Measurements from ENCODE around the gene C14orf180. TPM values are rescaled to one million over a fixed set of nuclear protein-coding genes. Genes with fewer than 3 reads are reported as not detected.
A peak's percentile ranks its signal among the peaks of the same experiment; 100 is the strongest.

The C14orf180 gene
- total and polyA plus RNA-seq, 2 experiments from 2014 or later: not detected

- in situ Hi-C loops (cut with MboI): no loop called here
- no peaks in the 10 kb centered on the region for H3F3A ChIP-seq (ENCODE audit: insufficient read depth)
- no peaks in the 10 kb centered on the region for H3K9me2 ChIP-seq (ENCODE audit: insufficient read depth)
- H3K27ac ChIP-seq: no peak overlapping the region
- TF ChIP-seq EZH2phosphoT487 (IDR thresholded peaks at IDR 0.05; ENCODE audit: insufficient read depth, low read depth) (no peak), EZH2 (IDR thresholded peaks at IDR 0.05; ENCODE audit: insufficient read depth, poor library complexity, severe bottlenecking) (no peak)
- 55 to 59% methylated on average over 8 to 10 of the region's 10 CpGs for WGBS, 2 experiments (ENCODE audit: low coverage in 1 of 2, low lambda C conversion rate in 2 of 2, missing lambda C conversion rate in 2 of 2)
- H3K9ac ChIP-seq: no peak overlapping the region
- no peaks in the 10 kb centered on the region for H3K79me2 ChIP-seq (ENCODE audit: insufficient read depth)
- H3K4me2 ChIP-seq (ENCODE audit: unreplicated experiment): no peak overlapping the region
- no peaks in the 10 kb centered on the region for H4K20me1 ChIP-seq (ENCODE audit: insufficient read depth)
- H3K9me3 ChIP-seq (ENCODE audit: low read depth): no peaks in the 10 kb centered on the region
- no peaks in the 10 kb centered on the region for H3K4me1 ChIP-seq (ENCODE audit: insufficient read depth)
- no peak overlapping the region for H2AFZ ChIP-seq
- no peaks in the 10 kb centered on the region; the same call in none of the 2 replicates for H3K27me3 ChIP-seq (replicated peaks; ENCODE audit: insufficient read depth)
- no peak for DNase-seq
- H3K4me3 ChIP-seq: no peak overlapping the region
- H3K36me3 ChIP-seq (ENCODE audit: low read depth): no peaks in the 10 kb centered on the region
Measured at GRCh38 chr14:104584557-104584956, 5.0 kb downstream of the C14orf180 start.

DNA sequence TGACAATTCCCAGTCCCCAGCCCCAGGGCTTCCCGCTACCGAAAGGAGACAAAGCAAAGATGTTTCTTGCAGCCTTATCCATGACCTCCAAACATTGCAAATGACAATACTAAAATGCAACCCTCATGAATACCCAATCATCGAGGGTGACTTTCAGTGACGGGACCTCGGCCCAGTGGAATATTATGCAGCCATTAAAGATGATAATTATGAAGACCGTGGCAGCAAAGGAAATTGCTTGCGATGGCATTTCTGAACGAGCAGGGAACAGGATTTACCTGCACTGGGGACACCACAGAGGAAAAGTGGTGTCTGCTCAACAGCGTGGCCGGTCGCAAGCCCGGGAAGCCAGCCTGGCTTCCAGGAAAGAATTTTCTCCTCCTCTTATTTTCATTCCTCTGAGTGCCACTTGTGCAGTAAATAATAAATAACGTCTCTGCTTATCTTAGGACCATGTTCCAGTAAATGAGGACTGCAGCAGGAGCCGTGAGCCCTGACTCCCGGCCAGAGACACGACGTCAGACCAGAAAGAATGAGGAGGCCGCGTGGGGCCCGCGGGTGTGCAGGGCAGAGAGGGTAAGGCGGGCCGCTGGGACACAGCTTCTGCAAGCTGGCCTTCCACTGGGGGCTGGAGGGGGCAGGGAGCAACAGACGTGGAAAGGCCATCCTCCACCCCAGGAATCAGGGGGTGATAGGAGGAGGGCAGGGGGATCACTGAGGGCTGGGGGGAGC, 6.6 kb downstream of the C14orf180 start:
- no peak overlapping the region for H3K27ac ChIP-seq
- no peaks in the 10 kb centered on the region for H3K79me2 ChIP-seq (ENCODE audit: insufficient read depth)
- no peaks in the 10 kb centered on the region for H3K36me3 ChIP-seq (ENCODE audit: low read depth)
- TF ChIP-seq EZH2phosphoT487 (IDR thresholded peaks at IDR 0.05; ENCODE audit: insufficient read depth, low read depth) (no peak), EZH2 (IDR thresholded peaks at IDR 0.05; ENCODE audit: insufficient read depth, poor library complexity, severe bottlenecking) (no peak)
- H3F3A ChIP-seq (ENCODE audit: insufficient read depth): no peaks in the 10 kb centered on the region
- no peak overlapping the region for H3K4me2 ChIP-seq (ENCODE audit: unreplicated experiment)
- H3K9ac ChIP-seq: no peak overlapping the region
- no peaks in the 10 kb centered on the region for H3K4me1 ChIP-seq (ENCODE audit: insufficient read depth)
- no peak overlapping the region for H2AFZ ChIP-seq
- peak; percentile 42 for DNase-seq
- in situ Hi-C loops (cut with MboI): no loop called here
- WGBS, 2 experiments (ENCODE audit: low coverage in 1 of 2, low lambda C conversion rate in 2 of 2, missing lambda C conversion rate in 2 of 2): 33 to 35% methylated on average over 24 of the region's 24 CpGs
- H3K27me3 ChIP-seq (replicated peaks; ENCODE audit: insufficient read depth): no peaks in the 10 kb centered on the region; the same call in none of the 2 replicates
- H4K20me1 ChIP-seq (ENCODE audit: insufficient read depth): no peaks in the 10 kb centered on the region
- H3K4me3 ChIP-seq: no peak overlapping the region
- no peaks in the 10 kb centered on the region for H3K9me3 ChIP-seq (ENCODE audit: low read depth)
- H3K9me2 ChIP-seq (ENCODE audit: insufficient read depth): no peaks in the 10 kb centered on the region

GRCh38 chr14:104586832-104587620, 7.5 kb downstream of the C14orf180 start:
- no peak overlapping the region for H3K27ac ChIP-seq
- no peak overlapping the region for H3K4me3 ChIP-seq
- H3F3A ChIP-seq (ENCODE audit: insufficient read depth): no peaks in the 10 kb centered on the region
- H3K36me3 ChIP-seq (ENCODE audit: low read depth): no peaks in the 10 kb centered on the region
- H3K4me2 ChIP-seq (ENCODE audit: unreplicated experiment): no peak overlapping the region
- no peak overlapping the region for H3K9ac ChIP-seq
- no peak overlapping the region for H2AFZ ChIP-seq
- no peaks in the 10 kb centered on the region for H3K9me2 ChIP-seq (ENCODE audit: insufficient read depth)
- peak; percentile 39 for DNase-seq
- no peaks in the 10 kb centered on the region for H3K9me3 ChIP-seq (ENCODE audit: low read depth)
- H4K20me1 ChIP-seq (ENCODE audit: insufficient read depth): no peaks in the 10 kb centered on the region
- in situ Hi-C loops (cut with MboI): no loop called here
- H3K4me1 ChIP-seq (ENCODE audit: insufficient read depth): no peaks in the 10 kb centered on the region
- WGBS, 2 experiments (ENCODE audit: low coverage in 1 of 2, low lambda C conversion rate in 2 of 2, missing lambda C conversion rate in 2 of 2): 27 to 42% methylated on average over 13 to 19 of the region's 19 CpGs
- no peaks in the 10 kb centered on the region; the same call in none of the 2 replicates for H3K27me3 ChIP-seq (replicated peaks; ENCODE audit: insufficient read depth)
- TF ChIP-seq EZH2phosphoT487 (IDR thresholded peaks at IDR 0.05; ENCODE audit: insufficient read depth, low read depth) (no peak), EZH2 (IDR thresholded peaks at IDR 0.05; ENCODE audit: insufficient read depth, poor library complexity, severe bottlenecking) (no peak)
- H3K79me2 ChIP-seq (ENCODE audit: insufficient read depth): no peaks in the 10 kb centered on the region

DNA sequence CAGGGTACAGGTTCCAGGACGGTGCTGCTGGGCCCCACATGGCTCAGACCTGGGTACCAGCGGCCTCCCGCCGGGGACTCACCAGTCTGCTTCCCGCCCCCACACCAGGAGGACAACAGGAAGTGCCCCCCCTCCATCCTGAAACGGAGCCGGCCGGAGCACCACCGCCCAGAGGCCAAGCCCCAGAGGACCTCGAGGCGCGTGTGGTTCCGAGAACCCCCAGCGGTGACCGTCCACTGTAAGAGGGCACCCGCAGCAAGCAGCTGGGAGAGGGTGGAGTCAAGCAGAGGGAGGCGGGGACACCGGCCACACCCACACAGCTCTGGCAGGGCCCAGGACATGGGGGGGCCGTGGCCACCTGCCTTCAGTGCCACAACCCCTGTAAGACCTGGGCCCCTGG, 8.1 kb downstream of the C14orf180 start:
- no peak overlapping the region for H3K4me2 ChIP-seq (ENCODE audit: unreplicated experiment)
- H3K9ac ChIP-seq: no peak overlapping the region
- in situ Hi-C loops (cut with MboI): no loop called here
- no peak overlapping the region for H3K4me3 ChIP-seq
- no peaks in the 10 kb centered on the region; the same call in none of the 2 replicates for H3K27me3 ChIP-seq (replicated peaks; ENCODE audit: insufficient read depth)
- TF ChIP-seq EZH2phosphoT487 (IDR thresholded peaks at IDR 0.05; ENCODE audit: insufficient read depth, low read depth) (no peak), EZH2 (IDR thresholded peaks at IDR 0.05; ENCODE audit: insufficient read depth, poor library complexity, severe bottlenecking) (no peak)
- WGBS, 2 experiments (ENCODE audit: low coverage in 1 of 2, low lambda C conversion rate in 2 of 2, missing lambda C conversion rate in 2 of 2): 40 to 52% methylated on average over 15 to 19 of the region's 19 CpGs
- H3K79me2 ChIP-seq (ENCODE audit: insufficient read depth): no peaks in the 10 kb centered on the region
- H3K4me1 ChIP-seq (ENCODE audit: insufficient read depth): no peaks in the 10 kb centered on the region
- no peak for DNase-seq
- H4K20me1 ChIP-seq (ENCODE audit: insufficient read depth): no peaks in the 10 kb centered on the region
- H2AFZ ChIP-seq: no peak overlapping the region
- H3K9me2 ChIP-seq (ENCODE audit: insufficient read depth): no peaks in the 10 kb centered on the region
- no peaks in the 10 kb centered on the region for H3K9me3 ChIP-seq (ENCODE audit: low read depth)
- H3K27ac ChIP-seq: no peak overlapping the region
- H3F3A ChIP-seq (ENCODE audit: insufficient read depth): no peaks in the 10 kb centered on the region
- no peaks in the 10 kb centered on the region for H3K36me3 ChIP-seq (ENCODE audit: low read depth)
